ENCODE results near the gene PNPLA8.

- TF ChIP-seq CTCF (conservative IDR thresholded peaks at IDR 0.05; ENCODE audit: low read depth, low read length): no peak
- TF ChIP-seq RFX5 (IDR thresholded peaks at IDR 0.05; ENCODE audit: low read depth, low read length): no peak
- TF ChIP-seq CEBPB (IDR thresholded peaks at IDR 0.05; ENCODE audit: low read depth, low read length): no peak
- no peak for TF ChIP-seq POLR2A (IDR thresholded peaks at IDR 0.05; ENCODE audit: low read depth, low read length)
- TF ChIP-seq FOS (IDR thresholded peaks at IDR 0.05; ENCODE audit: low read depth, low read length): no peak
These were observed 101.9 kb downstream of the PNPLA8 start for GRCh38 chr7:108424013-108424412.

Data from IMR-90 (cell line).